CD4-positive, alpha-beta T cell (primary cell): Measurements from ENCODE around the gene MARCO. TPM values are rescaled to one million over a fixed set of nuclear protein-coding genes. Genes with fewer than 3 reads are reported as not detected.

Source experiments
- ATAC-seq: fragments of 200-7000 bp; cut with Tn5 transposase; one replicate; pipeline ENCODE4 v1.10.0; 2022; ENCODE audit warnings: mild to moderate bottlenecking; ENCODE audit not compliant: poor library complexity
- CTCF ChIA-PET: fragments of 350-600 bp; sonication (Branson Sonifier 250); formaldehyde crosslinking; loops from one replicate; lab custom pipeline; 2021; ENCODE audit warnings: antibody characterized with exemption, inconsistent platforms; lab: Charles Lee
- POLR2A ChIA-PET: fragments of 350-600 bp; sonication (Branson Sonifier 250); formaldehyde crosslinking; loops from one replicate; lab custom pipeline; 2021; ENCODE audit warnings: antibody characterized with exemption, inconsistent platforms; lab: Charles Lee
- DNase-seq, 14 experiments: peaks; one replicate each; pipeline ENCODE4 v3.0.0-alpha.2; 2013 to 2020; ENCODE audit warnings: mixed read lengths in 2 of 14
- H3K27ac ChIP-seq, 2 donors: one replicate each; pipeline versions ENCODE4 v1.5.1 to v1.7.0; 2013; ENCODE audit warnings: low read length in 2 of 2, low read depth in 1 of 2, mild to moderate bottlenecking in 1 of 2
- H3K27me3 ChIP-seq, 2 experiments: 1 replicate in 1 of 2; 2 replicates in 1 of 2; pipeline versions ENCODE4 v1.6.1 to v1.7.0; 2013; ENCODE audit warnings: low read length in 2 of 2, control low read depth in 1 of 2, mild to moderate bottlenecking in 1 of 2, moderate library complexity in 1 of 2; ENCODE audit not compliant: insufficient read depth in 2 of 2, control insufficient read depth in 1 of 2
- H3K36me3 ChIP-seq: one replicate; pipeline ENCODE4 v1.6.1; 2013; ENCODE audit warnings: low read length, control low read depth; ENCODE audit not compliant: insufficient read depth
- H3K4me1 ChIP-seq: one replicate; pipeline ENCODE4 v1.6.1; 2013; ENCODE audit warnings: low read length, control low read depth; ENCODE audit not compliant: insufficient read depth
- H3K4me3 ChIP-seq: one replicate; pipeline ENCODE4 v1.5.1; 2013; ENCODE audit warnings: mild to moderate bottlenecking, low read length, moderate library complexity
- H3K9me3 ChIP-seq, 2 experiments: 1 replicate in 1 of 2; 2 replicates in 1 of 2; pipeline versions ENCODE4 v1.6.1 to v1.7.0; 2013; ENCODE audit warnings: low read length in 2 of 2, mild to moderate bottlenecking in 2 of 2, control low read depth in 1 of 2, moderate library complexity in 1 of 2; ENCODE audit not compliant: control insufficient read depth in 1 of 2, insufficient read depth in 1 of 2
- H3K27ac Mint-ChIP-seq: one replicate; pipeline ENCODE4 v1.8.0; 2020; ENCODE audit warnings: mixed read lengths
- H3K27me3 Mint-ChIP-seq: one replicate; pipeline ENCODE4 v1.8.0; 2021; ENCODE audit warnings: mixed read lengths
- H3K36me3 Mint-ChIP-seq: one replicate; pipeline ENCODE4 v1.8.0; 2021; ENCODE audit warnings: low read depth, mixed read lengths
- H3K4me1 Mint-ChIP-seq: one replicate; pipeline ENCODE4 v1.8.0; 2021; ENCODE audit warnings: low read depth, mixed read lengths
- H3K4me3 Mint-ChIP-seq: one replicate; pipeline ENCODE4 v1.8.0; 2020; ENCODE audit warnings: mild to moderate bottlenecking, mixed read lengths
- H3K9me3 Mint-ChIP-seq: one replicate; pipeline ENCODE4 v1.8.0; 2020; ENCODE audit warnings: mixed read lengths
- CTCF ChIP-seq: fragments of 200-600 bp; IDR thresholded peaks from one replicate; pipeline ENCODE4 v1.8.0; 2022; ENCODE audit warnings: antibody characterized with exemption, mild to moderate bottlenecking
- intact Hi-C, 2 experiments: fragments of 100-400 bp; cut with DNase I in 1 of 2; cut with micrococcal nuclease in 1 of 2; formaldehyde crosslinking; loops; one replicate each; pipeline versions ENCODE4 v1.15.1 to v1.9.0; 2023 to 2025; cut with DNase I, micrococcal nuclease
- total RNA-seq, 174 experiments: library from RNA in 2 of 174; stranded (reverse) in 2 of 174; gene quantifications; one replicate each; pipeline ENCODE4 v1.2.3 and lab custom pipeline; 2021 to 2026

The MARCO gene
- total RNA-seq, 2 experiments from 2014 or later, result 0.22 TPM; not detected in 1

GRCh38 chr2:118970396-118971135 is 28.6 kb downstream of the MARCO start:
- DNase-seq (peak in 3 of 14 experiments; percentile 7 to 63 (median 53)), ATAC-seq (no peak)
- Histone ChIP-seq H3K4me3 (no peak overlapping the region), H3K27ac (no peak overlapping the region), H3K36me3 (no peaks in the 10 kb centered on the region), H3K4me1 (peaks cover 4% of the 10 kb centered on the region), H3K9me3 (peaks cover 0 to 11% of the 10 kb centered on the region in 2 experiments), H3K27me3 (no peaks in the 10 kb centered on the region)
- Mint-ChIP-seq H3K4me3 (no peak overlapping the region), H3K27me3 (peaks cover 31% of the 10 kb centered on the region), H3K9me3 (no peaks in the 10 kb centered on the region), H3K4me1 (no peaks in the 10 kb centered on the region), H3K27ac (no peak overlapping the region), H3K36me3 (no peaks in the 10 kb centered on the region)
- intact Hi-C loops, result no loop called here
- ChIA-PET POLR2A (no interaction called here), CTCF (no interaction called here)
- no peak for TF ChIP-seq CTCF

GRCh38 chr2:118971245-118972122 is 29.5 kb downstream of the MARCO start:
- Histone ChIP-seq H3K27me3 (no peaks in the 10 kb centered on the region), H3K4me3 (no peak overlapping the region), H3K27ac (no peak overlapping the region), H3K36me3 (no peaks in the 10 kb centered on the region), H3K9me3 (peaks cover under 1 to 10% of the 10 kb centered on the region in 2 experiments), H3K4me1 (peaks cover 4% of the 10 kb centered on the region)
- no peak for DNase-seq
- no peaks in the 10 kb centered on the region for H3K9me3 Mint-ChIP-seq
- H3K4me3 Mint-ChIP-seq, result no peak overlapping the region
- no peak for ATAC-seq
- H3K4me1 Mint-ChIP-seq, result no peaks in the 10 kb centered on the region
- TF ChIP-seq CTCF, result no peak
- intact Hi-C loops, result no loop called here
- ChIA-PET CTCF (no interaction called here), POLR2A (no interaction called here)
- no peak overlapping the region for H3K27ac Mint-ChIP-seq
- no peaks in the 10 kb centered on the region for H3K36me3 Mint-ChIP-seq
- H3K27me3 Mint-ChIP-seq, result peaks cover 32% of the 10 kb centered on the region

GRCh38 chr2:118973542-118973951 is 31.6 kb downstream of the MARCO start:
- Mint-ChIP-seq H3K4me3 (no peak overlapping the region), H3K27ac (no peak overlapping the region), H3K4me1 (no peaks in the 10 kb centered on the region), H3K27me3 (peaks cover 32% of the 10 kb centered on the region), H3K9me3 (no peaks in the 10 kb centered on the region), H3K36me3 (no peaks in the 10 kb centered on the region)
- Histone ChIP-seq H3K36me3 (no peaks in the 10 kb centered on the region), H3K4me3 (no peak overlapping the region), H3K27me3 (no peaks in the 10 kb centered on the region), H3K4me1 (peaks cover 4% of the 10 kb centered on the region), H3K27ac (no peak overlapping the region), H3K9me3 (peaks cover 5 to 20% of the 10 kb centered on the region in 2 experiments)
- TF ChIP-seq CTCF, result no peak
- intact Hi-C loops, result no loop called here
- ATAC-seq (no peak), DNase-seq (peak in 2 of 14 experiments; percentile 24 to 32)
- ChIA-PET CTCF (no interaction called here), POLR2A (no interaction called here)
